H1 (cell line): ENCODE measurements around the gene RORB. TPM values are rescaled to one million over a fixed set of nuclear protein-coding genes. Genes with fewer than 3 reads are reported as not detected.

ENCODE experiments used
- CTCF ChIA-PET: fragments of 300-600 bp; sonication (Branson Sonifier 250); formaldehyde crosslinking; loops from one replicate; lab custom pipeline; 2021; ENCODE audit not compliant: partially characterized antibody; lab: Charles Lee
- POLR2A ChIA-PET: fragments of 300-600 bp; sonication (Branson Sonifier 250); formaldehyde crosslinking; loops from one replicate; lab custom pipeline; 2021; ENCODE audit warnings: inconsistent platforms; ENCODE audit not compliant: partially characterized antibody; lab: Charles Lee
- DNase-seq, 2 experiments: peaks; one replicate each; pipeline versions ENCODE4 v3.0.0 to v3.0.0-alpha.2; 2010 to 2022; ENCODE audit warnings: low spot score in 2 of 2, low read depth in 1 of 2, mixed read lengths in 1 of 2
- FAIRE-seq: peaks from 2 replicates; lab custom pipeline; 2011; peaks lifted over from hg19 to GRCh38; lab: Jason Lieb, UNC
- H2AFZ ChIP-seq: 2 replicates; pipeline ENCODE4 v1.8.1; 2012; ENCODE audit warnings: low read length, inconsistent platforms
- H2AK5ac ChIP-seq: 2 replicates; pipeline ENCODE4 v1.6.1; 2013; ENCODE audit warnings: low read depth, low read length
- H2BK120ac ChIP-seq: replicated peaks from 2 replicates; pipeline ENCODE3; 2013; ENCODE audit warnings: low read depth, low read length, inconsistent platforms
- H2BK12ac ChIP-seq: 2 replicates; pipeline ENCODE4 v1.6.1; 2013; ENCODE audit warnings: low read depth, low read length
- H2BK15ac ChIP-seq: 2 replicates; pipeline ENCODE4 v1.6.1; 2013; ENCODE audit warnings: low read length
- H2BK20ac ChIP-seq: 2 replicates; pipeline ENCODE4 v1.6.1; 2013; ENCODE audit warnings: low read length
- H2BK5ac ChIP-seq: 2 replicates; pipeline ENCODE4 v1.6.1; 2013; ENCODE audit warnings: low read depth, low read length
- H3K14ac ChIP-seq: 2 replicates; pipeline ENCODE4 v1.6.1; 2013; ENCODE audit warnings: inconsistent platforms; ENCODE audit not compliant: insufficient read length
- H3K18ac ChIP-seq: 2 replicates; pipeline ENCODE4 v1.6.1; 2013; ENCODE audit warnings: low read length; ENCODE audit errors: extremely low read depth
- H3K23ac ChIP-seq: 2 replicates; pipeline ENCODE4 v1.6.1; 2013; ENCODE audit warnings: inconsistent platforms; ENCODE audit not compliant: insufficient read length
- H3K23me2 ChIP-seq: 2 replicates; pipeline ENCODE4 v1.6.1; 2013; ENCODE audit warnings: low read depth, low read length
- H3K27ac ChIP-seq: 2 replicates; pipeline ENCODE4 v1.6.1; 2011; ENCODE audit warnings: low read depth, low read length, inconsistent platforms
- H3K27me3 ChIP-seq, 4 experiments: replicated peaks in 1 of 4; 1 replicate in 1 of 4; 2 replicates in 3 of 4; pipeline versions ENCODE4 v1.6.1 to v1.8.1; 2011 to 2013; ENCODE audit warnings: low read length in 3 of 4, mild to moderate bottlenecking in 3 of 4, inconsistent platforms in 2 of 4, mixed read lengths in 2 of 4, moderate library complexity in 1 of 4; ENCODE audit not compliant: control insufficient read depth in 3 of 4, insufficient read depth in 3 of 4; ENCODE audit errors: extremely low read depth in 1 of 4
- H3K36me3 ChIP-seq, 4 experiments: 2 replicates each; pipeline versions ENCODE4 v1.6.1 to v1.8.1; 2011 to 2013; ENCODE audit warnings: mild to moderate bottlenecking in 4 of 4, low read length in 3 of 4, moderate library complexity in 2 of 4, control low read depth in 1 of 4, inconsistent platforms in 1 of 4; ENCODE audit not compliant: insufficient read depth in 4 of 4, control insufficient read depth in 2 of 4
- H3K4ac ChIP-seq: replicated peaks from 2 replicates; pipeline ENCODE3; 2013; ENCODE audit warnings: low read length, low read depth, mixed read lengths, inconsistent platforms; ENCODE audit not compliant: insufficient read length
- H3K4me1 ChIP-seq, 4 experiments: replicated peaks in 1 of 4; 1 replicate in 1 of 4; 2 replicates in 3 of 4; pipeline versions ENCODE4 v1.6.1 to v1.8.1; 2011 to 2013; ENCODE audit warnings: low read length in 3 of 4, inconsistent platforms in 2 of 4, mixed read lengths in 1 of 4; ENCODE audit not compliant: insufficient read depth in 4 of 4, control insufficient read depth in 3 of 4
- H3K4me2 ChIP-seq, 2 experiments: 2 replicates each; pipeline versions ENCODE4 v1.6.1 to v1.8.1; 2011 to 2013; ENCODE audit warnings: low read depth in 2 of 2, low read length in 2 of 2, control low read depth in 1 of 2, inconsistent platforms in 1 of 2, mild to moderate bottlenecking in 1 of 2; ENCODE audit not compliant: insufficient read depth in 1 of 2
- H3K4me3 ChIP-seq, 4 experiments: fragments of 200-600, 300-600 bp in 1 of 4; sonication (generic), shearing (Covaris generic), sonication (Bioruptor Twin) in 1 of 4; 2 replicates each; pipeline versions ENCODE4 v1.5.1 to v1.8.1; 2011 to 2016; ENCODE audit warnings: low read length in 4 of 4, low read depth in 3 of 4, control low read depth in 2 of 4, inconsistent platforms in 2 of 4, mild to moderate bottlenecking in 2 of 4, mixed read lengths in 1 of 4, moderate library complexity in 1 of 4; ENCODE audit not compliant: insufficient read depth in 2 of 4; ENCODE audit errors: extremely low read depth in 1 of 4
- H3K56ac ChIP-seq: replicated peaks from 2 replicates; pipeline ENCODE3; 2013; ENCODE audit warnings: low read depth, mild to moderate bottlenecking, mixed read lengths, low read length, inconsistent platforms; ENCODE audit not compliant: insufficient read length
- H3K79me1 ChIP-seq: 2 replicates; pipeline ENCODE4 v1.6.1; 2013; ENCODE audit warnings: low read depth, low read length, control low read depth
- H3K79me2 ChIP-seq, 2 experiments: 2 replicates each; pipeline versions ENCODE4 v1.6.1 to v1.8.1; 2012 to 2013; ENCODE audit warnings: low read length in 2 of 2, mild to moderate bottlenecking in 2 of 2, inconsistent platforms in 1 of 2; ENCODE audit not compliant: insufficient read depth in 2 of 2, control insufficient read depth in 1 of 2
- H3K9ac ChIP-seq, 4 experiments: replicated peaks in 1 of 4; 1 replicate in 1 of 4; 2 replicates in 3 of 4; pipeline versions ENCODE4 v1.6.1 to v1.8.1; 2011 to 2013; ENCODE audit warnings: low read depth in 3 of 4, low read length in 3 of 4, control low read depth in 2 of 4, mild to moderate bottlenecking in 2 of 4, moderate library complexity in 2 of 4, inconsistent platforms in 1 of 4; ENCODE audit errors: extremely low read depth in 1 of 4
- H3K9me3 ChIP-seq, 2 experiments: 2 replicates each; pipeline versions ENCODE4 v1.6.1 to v1.8.1; 2012 to 2013; ENCODE audit warnings: mild to moderate bottlenecking in 2 of 2, moderate library complexity in 2 of 2, control low read depth in 1 of 2, inconsistent platforms in 1 of 2, low read depth in 1 of 2, low read length in 1 of 2, mixed read lengths in 1 of 2; ENCODE audit not compliant: insufficient read depth in 2 of 2
- H4K20me1 ChIP-seq, 2 experiments: replicated peaks in 1 of 2; 2 replicates each; pipeline versions ENCODE3 to v1.8.1; 2011 to 2013; ENCODE audit warnings: inconsistent platforms in 2 of 2, low read length in 2 of 2, mild to moderate bottlenecking in 1 of 2; ENCODE audit not compliant: insufficient read depth in 2 of 2, control insufficient read depth in 1 of 2
- H4K5ac ChIP-seq: 2 replicates; pipeline ENCODE4 v1.6.1; 2013; ENCODE audit warnings: low read length, low read depth, mixed read lengths, inconsistent platforms; ENCODE audit not compliant: insufficient read length
- H4K8ac ChIP-seq: 2 replicates; pipeline ENCODE4 v1.8.0; 2013; ENCODE audit warnings: mild to moderate bottlenecking, moderate library complexity, low read length, inconsistent platforms; ENCODE audit not compliant: insufficient read depth; ENCODE audit errors: extremely low read depth
- H4K91ac ChIP-seq: replicated peaks from 2 replicates; pipeline ENCODE3; 2013; ENCODE audit warnings: low read length, mixed read lengths, inconsistent platforms; ENCODE audit not compliant: insufficient read length
- BCL11A ChIP-seq, 2 experiments: IDR thresholded peaks; one replicate each; pipeline ENCODE4 v1.6.1; 2011; ENCODE audit warnings: low read depth in 2 of 2, low read length in 2 of 2, mild to moderate bottlenecking in 2 of 2
- RFX5 ChIP-seq: IDR thresholded peaks from 2 replicates; pipeline ENCODE4 v1.6.1; 2011; ENCODE audit warnings: low read depth, low read length, improper control_type of control experiment, borderline replicate concordance
- SP2 ChIP-seq: IDR thresholded peaks from 2 replicates; pipeline ENCODE4 v1.6.1; 2012; ENCODE audit warnings: mild to moderate bottlenecking, low read length, inconsistent platforms
- YY1 ChIP-seq: IDR thresholded peaks from 2 replicates; pipeline ENCODE4 v1.6.1; 2011; ENCODE audit warnings: low read depth, mild to moderate bottlenecking, low read length
- WGBS, 2 experiments: shearing (Covaris generic) in 1 of 2; methylation state at CpG; one replicate each; pipeline versions ENCODE4 v1.1.6 to v1.1.7; 2013 to 2015; ENCODE audit warnings: low lambda C conversion rate in 2 of 2, mixed read lengths in 2 of 2, inconsistent platforms in 1 of 2, low coverage in 1 of 2, missing lambda C conversion rate in 1 of 2; ENCODE audit not compliant: insufficient replicate concordance in 2 of 2, insufficient coverage in 1 of 2, insufficient read length in 1 of 2; ENCODE audit errors: extremely low coverage in 1 of 2, missing lambda C conversion rate in 1 of 2; 5-methylcytosine and 5-hydroxymethylcytosine counted together
- polyA plus RNA-seq, 7 experiments: library from polyadenylated mRNA; depleted of rRNA in 3 of 7; stranded (reverse) in 5 of 7; unstranded in 2 of 7; fragments of >200 nt in 5 of 7; fragments of 200-250 nt in 2 of 7; gene quantifications; 1 replicate in 5 of 7; 2 replicates in 1 of 7; 4 replicates in 1 of 7; pipeline versions ENCODE4 v1.2.1 to v1.2.3, GENCODE V29; 2011 to 2013; ENCODE audit warnings: missing spikeins in 2 of 7, mixed read lengths in 2 of 7
- total RNA-seq: library from RNA; stranded (reverse); fragmentation: NEBNext Ultra II Directional; extraction: Animal tissue kit (Norgen Biotek cat#: 25700); gene quantifications from 2 replicates; pipeline ENCODE4 v1.2.1, GENCODE V29; 2021

The RORB gene
- total and polyA plus RNA-seq, 2 of the 8 experiments (the other 6 are each of a cell fraction or from before 2014, with no cell fraction given) = 2.3 to 7.1 TPM

DNA sequence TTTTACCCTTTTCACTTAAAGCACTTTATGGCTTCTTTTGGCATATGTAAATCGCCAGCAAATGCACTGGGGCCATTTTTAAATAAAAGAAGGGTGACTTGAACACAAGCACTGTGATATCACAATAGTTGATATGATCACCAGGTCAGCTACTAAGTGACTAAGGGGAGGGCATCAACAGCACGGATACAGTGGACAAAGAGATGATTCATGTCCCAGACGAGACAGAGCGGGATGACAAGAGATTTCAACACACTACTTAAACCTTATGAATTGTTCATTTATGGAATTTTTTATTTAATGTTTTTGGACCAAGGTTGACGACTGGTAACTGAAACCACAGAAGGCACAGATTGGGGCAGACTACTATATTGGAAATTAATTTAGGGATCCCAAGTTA is 54.1 kb downstream of the RORB start:
- H2AK5ac ChIP-seq = no peak overlapping the region
- no peak overlapping the region for H3K9ac ChIP-seq
- H4K20me1 ChIP-seq = no peaks in the 10 kb centered on the region
- no peak overlapping the region for H2BK20ac ChIP-seq
- H3K14ac ChIP-seq = no peak overlapping the region
- no peak overlapping the region for H2BK5ac ChIP-seq
- no peak overlapping the region for H2BK12ac ChIP-seq
- H2BK15ac ChIP-seq = no peak overlapping the region
- no peak overlapping the region for H4K5ac ChIP-seq
- no peak overlapping the region for H3K18ac ChIP-seq
- no peak overlapping the region for H3K4ac ChIP-seq
- no peaks in the 10 kb centered on the region for H3K23me2 ChIP-seq
- no peak overlapping the region for H3K4me3 ChIP-seq
- H3K4me1 ChIP-seq = no peaks in the 10 kb centered on the region
- H3K27me3 ChIP-seq = no peaks in the 10 kb centered on the region
- no peak for DNase-seq
- no peaks in the 10 kb centered on the region for H3K36me3 ChIP-seq
- H3K4me2 ChIP-seq = no peak overlapping the region
- no peak overlapping the region for H2BK120ac ChIP-seq
- H4K91ac ChIP-seq = no peak overlapping the region
- POLR2A ChIA-PET = no interaction called here
- 94% methylated on average over 5 of the region's 5 CpGs; no CpG with 5 or more reads in 1 of the 2 experiments for WGBS, 2 experiments
- H4K8ac ChIP-seq = no peak overlapping the region
- no peaks in the 10 kb centered on the region for H3K79me1 ChIP-seq
- no peak overlapping the region for H3K23ac ChIP-seq
- FAIRE-seq = no peak
- CTCF ChIA-PET = no interaction called here
- no peak overlapping the region for H3K27ac ChIP-seq
- no peaks in the 10 kb centered on the region for H3K79me2 ChIP-seq
- H3K56ac ChIP-seq = no peak overlapping the region
- H2AFZ ChIP-seq = no peak overlapping the region
- no peaks in the 10 kb centered on the region for H3K9me3 ChIP-seq
- no peak for TF ChIP-seq RFX5
- TF ChIP-seq YY1 = no peak
- TF ChIP-seq BCL11A (IDR thresholded peaks at IDR 0.05; ENCODE audit: low read depth in 2 of 2, low read length in 2 of 2) = no peak
- no peak for TF ChIP-seq SP2
